KMS-11 (cell line): ENCODE measurements around the gene EPHB2.

Experiments used
- H2AFZ ChIP-seq: fragments of 200-600 bp; sonication (generic); 2 replicates; pipeline ENCODE4 v1.6.1; 2016; ENCODE audit warnings: antibody characterized with exemption, mixed run types, low read depth
- H3K27ac ChIP-seq: fragments of 200-600 bp; sonication (generic); 2 replicates; pipeline ENCODE4 v1.6.1; 2016; ENCODE audit warnings: mild to moderate bottlenecking, mixed run types
- H3K27me3 ChIP-seq: fragments of 200-600 bp; sonication (generic); 2 replicates; pipeline ENCODE4 v1.6.1; 2017; ENCODE audit warnings: mild to moderate bottlenecking, low read depth, mixed run types, moderate library complexity; ENCODE audit not compliant: insufficient read depth
- H3K36me3 ChIP-seq: fragments of 200-600 bp; sonication (generic); 2 replicates; pipeline ENCODE4 v1.6.1; 2017; ENCODE audit warnings: mild to moderate bottlenecking, mixed run types; ENCODE audit not compliant: insufficient read depth
- H3K4me1 ChIP-seq: fragments of 200-600 bp; sonication (generic); 2 replicates; pipeline ENCODE4 v1.6.1; 2016; ENCODE audit warnings: mild to moderate bottlenecking, low read depth, mixed run types; ENCODE audit not compliant: poor library complexity, severe bottlenecking
- H3K4me2 ChIP-seq: fragments of 200-600 bp; sonication (generic); 2 replicates; pipeline ENCODE4 v1.7.0; 2016; ENCODE audit warnings: mild to moderate bottlenecking, mixed run types
- H3K4me3 ChIP-seq: fragments of 200-600 bp; sonication (generic); IDR thresholded peaks from 2 replicates; pipeline ENCODE4 v1.6.1; 2017; ENCODE audit warnings: low read depth, low read length, mixed read lengths; ENCODE audit not compliant: insufficient read depth
- H3K79me2 ChIP-seq: fragments of 200-600 bp; sonication (generic); 2 replicates; pipeline ENCODE4 v1.6.1; 2016; ENCODE audit warnings: low read depth, mixed run types; ENCODE audit not compliant: insufficient read depth
- H3K9ac ChIP-seq: fragments of 200-600 bp; sonication (generic); 2 replicates; pipeline ENCODE4 v1.6.1; 2016; ENCODE audit warnings: mild to moderate bottlenecking, mixed run types
- H4K20me1 ChIP-seq: fragments of 200-600 bp; sonication (generic); 2 replicates; pipeline ENCODE4 v1.6.1; 2016; ENCODE audit warnings: mild to moderate bottlenecking, mixed run types; ENCODE audit not compliant: insufficient read depth
- TF ChIP-seq, protein P1 (sequence below): fragments of 200-600 bp; sonication (generic); conservative IDR thresholded peaks from 2 replicates; pipeline ENCODE4 v1.6.1; 2017; ENCODE audit warnings: low read depth, mild to moderate bottlenecking, antibody characterized with exemption, low read length, moderate library complexity, mixed read lengths

Gene EPHB2

DNA sequence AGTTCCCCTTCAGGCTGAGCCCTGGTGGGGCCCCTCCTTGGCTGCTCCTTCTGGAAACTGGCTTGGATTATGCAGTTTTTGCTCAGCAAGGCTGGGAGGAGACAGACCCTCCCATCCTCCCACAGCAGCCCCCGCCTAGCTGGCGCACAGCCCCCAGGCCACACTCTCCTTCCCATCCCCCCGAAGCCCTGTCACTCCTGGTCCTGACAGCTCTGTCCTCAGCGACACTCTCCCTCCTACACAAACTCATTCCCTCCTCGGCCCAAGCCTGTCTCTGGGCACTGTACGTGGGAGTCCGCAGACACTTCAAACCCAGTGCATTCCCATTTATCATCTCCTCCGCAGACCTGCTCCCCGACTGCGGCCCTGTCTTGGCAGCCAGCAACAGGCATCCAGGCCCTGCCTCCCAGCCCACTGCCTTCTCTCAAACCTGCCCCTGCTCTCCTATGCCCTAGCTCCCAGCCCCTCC, 25.0 kb upstream of the EPHB2 start:
- H3K27me3 ChIP-seq, result peaks cover 77% of the 10 kb centered on the region
- no peak overlapping the region for H2AFZ ChIP-seq
- H4K20me1 ChIP-seq, result no peaks in the 10 kb centered on the region
- no peak overlapping the region for H3K4me2 ChIP-seq
- TF ChIP-seq, protein P1, sequence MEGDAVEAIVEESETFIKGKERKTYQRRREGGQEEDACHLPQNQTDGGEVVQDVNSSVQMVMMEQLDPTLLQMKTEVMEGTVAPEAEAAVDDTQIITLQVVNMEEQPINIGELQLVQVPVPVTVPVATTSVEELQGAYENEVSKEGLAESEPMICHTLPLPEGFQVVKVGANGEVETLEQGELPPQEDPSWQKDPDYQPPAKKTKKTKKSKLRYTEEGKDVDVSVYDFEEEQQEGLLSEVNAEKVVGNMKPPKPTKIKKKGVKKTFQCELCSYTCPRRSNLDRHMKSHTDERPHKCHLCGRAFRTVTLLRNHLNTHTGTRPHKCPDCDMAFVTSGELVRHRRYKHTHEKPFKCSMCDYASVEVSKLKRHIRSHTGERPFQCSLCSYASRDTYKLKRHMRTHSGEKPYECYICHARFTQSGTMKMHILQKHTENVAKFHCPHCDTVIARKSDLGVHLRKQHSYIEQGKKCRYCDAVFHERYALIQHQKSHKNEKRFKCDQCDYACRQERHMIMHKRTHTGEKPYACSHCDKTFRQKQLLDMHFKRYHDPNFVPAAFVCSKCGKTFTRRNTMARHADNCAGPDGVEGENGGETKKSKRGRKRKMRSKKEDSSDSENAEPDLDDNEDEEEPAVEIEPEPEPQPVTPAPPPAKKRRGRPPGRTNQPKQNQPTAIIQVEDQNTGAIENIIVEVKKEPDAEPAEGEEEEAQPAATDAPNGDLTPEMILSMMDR, result no peak
- H3K36me3 ChIP-seq, result no peaks in the 10 kb centered on the region
- no peaks in the 10 kb centered on the region for H3K4me1 ChIP-seq
- no peak overlapping the region for H3K4me3 ChIP-seq
- H3K9ac ChIP-seq, result no peak overlapping the region
- no peaks in the 10 kb centered on the region for H3K79me2 ChIP-seq
- H3K27ac ChIP-seq, result no peak overlapping the region

DNA sequence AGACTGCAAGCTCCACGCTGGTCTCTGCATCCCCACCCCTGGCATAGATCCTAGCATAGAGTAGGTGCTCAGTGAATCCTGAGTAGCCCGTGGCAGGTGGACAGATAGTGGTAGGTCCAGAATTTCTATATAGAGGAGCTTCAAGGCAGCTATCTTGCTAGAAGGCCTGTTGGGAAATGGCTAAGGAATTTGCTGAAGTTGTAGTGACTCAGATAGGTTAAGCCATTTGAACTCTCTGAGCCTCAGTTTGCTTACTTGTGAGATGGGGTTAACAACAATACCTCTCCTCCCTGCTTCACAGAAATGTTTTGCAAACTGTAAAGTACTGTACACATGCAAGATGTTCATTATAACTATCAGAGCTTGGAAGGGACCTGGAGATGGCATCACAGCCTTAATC, 23.4 kb upstream of the EPHB2 start:
- Histone ChIP-seq H3K4me2 (no peak overlapping the region), H3K79me2 (no peaks in the 10 kb centered on the region), H3K4me3 (no peak overlapping the region), H3K27me3 (peaks cover 71% of the 10 kb centered on the region), H3K9ac (no peak overlapping the region), H3K36me3 (no peaks in the 10 kb centered on the region), H3K27ac (no peak overlapping the region), H4K20me1 (no peaks in the 10 kb centered on the region), H3K4me1 (no peaks in the 10 kb centered on the region), H2AFZ (no peak overlapping the region)
- TF ChIP-seq, protein P1, result no peak

DNA sequence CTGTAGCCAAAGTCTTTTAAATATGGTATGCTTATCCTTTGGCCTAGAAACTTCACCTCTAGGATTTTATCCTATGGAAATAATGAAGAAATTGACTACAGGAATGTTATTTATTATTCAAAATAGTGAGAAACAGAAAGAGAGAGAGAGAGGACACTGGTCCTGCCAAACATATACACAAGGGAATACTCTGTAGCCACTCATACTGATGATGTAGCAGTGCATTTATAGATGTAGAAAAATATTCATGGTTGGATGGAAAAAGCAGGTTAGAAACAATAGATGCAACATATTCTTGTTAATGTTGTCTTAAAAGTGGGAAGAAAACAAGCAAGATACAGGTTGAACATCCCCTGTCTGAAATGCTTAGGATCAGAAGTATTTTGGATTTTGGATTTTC, 22.2 kb upstream of the EPHB2 start:
- Histone ChIP-seq H3K27me3 (peaks cover 61% of the 10 kb centered on the region), H3K79me2 (no peaks in the 10 kb centered on the region), H3K4me2 (no peak overlapping the region), H3K36me3 (no peaks in the 10 kb centered on the region), H3K27ac (no peak overlapping the region), H3K4me3 (no peak overlapping the region), H4K20me1 (no peaks in the 10 kb centered on the region), H3K4me1 (no peaks in the 10 kb centered on the region), H3K9ac (no peak overlapping the region), H2AFZ (no peak overlapping the region)
- TF ChIP-seq, protein P1, result no peak

DNA sequence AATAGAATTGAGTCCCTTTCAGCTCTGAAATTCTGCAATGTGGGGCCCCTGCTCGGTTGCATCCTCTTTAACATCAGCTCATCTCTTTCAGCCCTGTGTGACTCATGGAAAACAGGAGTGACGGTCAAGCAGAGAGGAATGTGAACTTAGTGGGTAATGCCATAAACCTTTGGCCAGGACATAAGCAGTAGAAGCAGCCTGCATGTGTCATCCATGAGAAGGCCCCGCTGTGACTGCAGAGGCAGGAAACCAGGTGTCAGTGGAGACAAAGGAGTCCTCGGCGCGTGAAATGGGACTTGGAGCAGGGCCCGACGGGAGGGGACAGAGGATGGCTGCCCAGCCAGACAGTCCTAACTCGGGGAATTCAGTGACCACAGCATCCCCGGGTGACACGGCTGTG, 21.1 kb upstream of the EPHB2 start:
- Histone ChIP-seq H3K27ac (no peak overlapping the region), H3K36me3 (no peaks in the 10 kb centered on the region), H3K4me1 (no peaks in the 10 kb centered on the region), H3K4me3 (no peak overlapping the region), H3K9ac (no peak overlapping the region), H4K20me1 (no peaks in the 10 kb centered on the region), H3K79me2 (no peaks in the 10 kb centered on the region), H2AFZ (no peak overlapping the region), H3K4me2 (no peak overlapping the region), H3K27me3 (peaks cover 53% of the 10 kb centered on the region)
- TF ChIP-seq, protein P1, result no peak
